Measurements from ENCODE around the gene ACYP2. TPM values are rescaled to one million over a fixed set of nuclear protein-coding genes. Genes with fewer than 3 reads are reported as not detected.
A peak's percentile ranks its signal among the peaks of the same experiment; 100 is the strongest.

The ACYP2 gene
- total RNA-seq, 1 donor from 2014 or later: 14.9 TPM

DNA sequence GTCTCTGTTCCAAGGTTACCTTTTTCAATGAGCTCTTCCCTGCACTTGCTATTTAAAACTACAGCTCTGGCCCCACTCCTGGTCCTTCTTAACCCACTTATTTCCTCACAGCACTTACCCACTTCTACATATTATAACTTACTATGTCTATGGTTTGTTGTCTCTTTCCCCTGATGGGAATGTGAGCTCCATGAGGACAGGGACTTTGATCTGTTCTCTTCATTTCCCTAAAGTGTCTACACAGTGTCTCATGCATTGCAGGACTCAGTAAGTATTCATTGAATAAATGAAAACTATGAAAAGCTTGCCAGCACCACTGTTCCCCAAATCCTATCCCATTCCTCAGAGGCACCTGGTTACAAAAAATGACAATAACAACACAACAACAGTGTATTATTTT is 18.3 kb upstream of the ACYP2 start:
- Mint-ChIP-seq H3K27ac (peak overlapping the region; percentile 91), H3K4me3 (peak overlapping the region; percentile 39)
- no peak for ATAC-seq (ENCODE audit: low read depth)

DNA sequence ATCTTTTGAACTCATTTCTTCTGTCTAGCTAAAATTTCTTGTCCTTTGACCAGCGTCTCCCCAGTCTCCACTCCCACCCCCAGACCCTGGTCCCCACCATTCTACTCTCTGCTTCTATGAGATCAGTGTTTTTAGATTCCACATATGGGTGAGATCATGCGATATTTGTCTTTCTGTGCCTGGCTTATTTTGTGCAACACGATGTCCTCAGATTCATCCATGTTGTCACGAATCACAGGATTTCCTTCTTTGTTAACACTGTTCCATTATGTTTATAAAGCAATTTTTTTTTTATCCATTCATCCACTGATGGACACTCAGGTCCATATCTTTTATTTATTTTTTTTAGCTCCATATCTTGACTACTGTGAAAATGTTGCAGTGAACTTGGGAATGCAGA is 16.0 kb upstream of the ACYP2 start:
- Mint-ChIP-seq H3K4me3 (peak overlapping the region; percentile 52), H3K27ac (peak overlapping the region; percentile 91), H3K36me3 (ENCODE audit: low read depth) (peaks cover 4% of the 10 kb centered on the region), H3K9me3 (peaks cover 4% of the 10 kb centered on the region), H3K4me1 (peaks cover 78% of the 10 kb centered on the region), H3K27me3 (no peaks in the 10 kb centered on the region)
- intact Hi-C loops (cut with micrococcal nuclease): loop anchor here (2.0 kb wide), 2 partner anchors 19 to 129 kb away; partner anchors contain the start of gene PSME4
- ChIA-PET POLR2A (interaction anchor here (0.7 to 3.8 kb wide), 6 partner anchors 16 to 1519 kb away, joined by 3 to 37 read pairs (median 4); partner anchors contain the start of genes ACYP2, CHAC2 and PSME4), CTCF (no interaction called here)
- ATAC-seq (ENCODE audit: low read depth): no peak
- TF ChIP-seq, protein P1, sequence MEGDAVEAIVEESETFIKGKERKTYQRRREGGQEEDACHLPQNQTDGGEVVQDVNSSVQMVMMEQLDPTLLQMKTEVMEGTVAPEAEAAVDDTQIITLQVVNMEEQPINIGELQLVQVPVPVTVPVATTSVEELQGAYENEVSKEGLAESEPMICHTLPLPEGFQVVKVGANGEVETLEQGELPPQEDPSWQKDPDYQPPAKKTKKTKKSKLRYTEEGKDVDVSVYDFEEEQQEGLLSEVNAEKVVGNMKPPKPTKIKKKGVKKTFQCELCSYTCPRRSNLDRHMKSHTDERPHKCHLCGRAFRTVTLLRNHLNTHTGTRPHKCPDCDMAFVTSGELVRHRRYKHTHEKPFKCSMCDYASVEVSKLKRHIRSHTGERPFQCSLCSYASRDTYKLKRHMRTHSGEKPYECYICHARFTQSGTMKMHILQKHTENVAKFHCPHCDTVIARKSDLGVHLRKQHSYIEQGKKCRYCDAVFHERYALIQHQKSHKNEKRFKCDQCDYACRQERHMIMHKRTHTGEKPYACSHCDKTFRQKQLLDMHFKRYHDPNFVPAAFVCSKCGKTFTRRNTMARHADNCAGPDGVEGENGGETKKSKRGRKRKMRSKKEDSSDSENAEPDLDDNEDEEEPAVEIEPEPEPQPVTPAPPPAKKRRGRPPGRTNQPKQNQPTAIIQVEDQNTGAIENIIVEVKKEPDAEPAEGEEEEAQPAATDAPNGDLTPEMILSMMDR (IDR thresholded peaks at IDR 0.05): no peak
- DNase-seq: no peak

More for the DNA sequence above, 18.3 kb upstream of the ACYP2 start:
- CTCF ChIA-PET: interaction anchor here (1.4 kb wide), 1 partner anchor 10 kb away, joined by 10 read pairs; no protein-coding TSS in a partner anchor
- DNase-seq: no peak
- POLR2A ChIA-PET: interaction anchor here (0.6 to 3.8 kb wide), 5 partner anchors 19 to 608 kb away, joined by 3 to 37 read pairs (median 4); partner anchors contain the start of genes ACYP2 and PSME4
- Mint-ChIP-seq H3K27me3 (no peaks in the 10 kb centered on the region), H3K9me3 (peaks cover 6% of the 10 kb centered on the region), H3K4me1 (peaks cover 79% of the 10 kb centered on the region), H3K36me3 (ENCODE audit: low read depth) (peaks cover 4% of the 10 kb centered on the region)
- intact Hi-C loops (cut with micrococcal nuclease): no loop called here
- TF ChIP-seq, protein P1 (IDR thresholded peaks at IDR 0.05): no peak

- POLR2A ChIA-PET: interaction anchor here (0.6 to 3.8 kb wide), 12 partner anchors 10 to 1518 kb away, joined by 3 to 37 read pairs (median 4); partner anchors contain the start of genes ACYP2 and PSME4
- Mint-ChIP-seq H3K36me3 (ENCODE audit: low read depth) (peaks cover 4% of the 10 kb centered on the region), H3K27me3 (no peaks in the 10 kb centered on the region), H3K9me3 (peaks cover 4% of the 10 kb centered on the region), H3K4me1 (peaks cover 81% of the 10 kb centered on the region), H3K4me3 (peak overlapping the region; percentile 52), H3K27ac (peak overlapping the region; percentile 91)
- CTCF ChIA-PET: no interaction called here
- intact Hi-C loops (cut with micrococcal nuclease): loop anchor here (1.0 to 5.0 kb wide), 9 partner anchors 19 to 1517 kb away; partner anchors contain the start of genes CHAC2, EML6, PPP4R3B and PSME4
- DNase-seq (peak; percentile 45), ATAC-seq (ENCODE audit: low read depth) (peak; percentile 75)
- TF ChIP-seq, protein P1 (IDR thresholded peaks at IDR 0.05): no peak
Observed at GRCh38 chr2:54099829-54100585, 15.4 kb upstream of the ACYP2 start.

DNA sequence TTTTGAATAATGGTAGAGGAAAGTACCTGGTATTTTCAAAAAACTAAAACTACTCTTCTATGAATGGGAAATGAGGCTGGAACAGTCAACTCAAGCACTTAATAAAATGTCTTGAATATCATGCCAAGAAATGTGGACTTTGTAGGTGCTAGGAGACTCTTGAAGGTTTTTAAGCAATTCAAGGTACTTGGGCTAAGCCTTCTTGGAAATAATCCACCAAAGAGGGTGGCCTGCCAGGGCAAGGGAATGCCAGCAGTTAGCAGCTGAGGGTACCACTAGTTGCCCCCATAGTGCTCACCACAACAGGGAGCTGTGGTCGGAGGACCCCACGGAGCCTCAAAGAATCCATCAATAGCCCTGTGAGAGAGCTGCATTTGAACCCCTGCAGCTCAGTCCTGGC is 14.6 kb upstream of the ACYP2 start:
- peaks cover 4% of the 10 kb centered on the region for H3K36me3 Mint-ChIP-seq (ENCODE audit: low read depth)
- no peak for DNase-seq
- peak overlapping the region; percentile 91 for H3K27ac Mint-ChIP-seq
- peaks cover 81% of the 10 kb centered on the region for H3K4me1 Mint-ChIP-seq
- ChIA-PET POLR2A (interaction anchor here (0.6 to 3.8 kb wide), 13 partner anchors 10 to 606 kb away, joined by 3 to 37 read pairs (median 5); partner anchors contain the start of genes ACYP2 and PSME4), CTCF (no interaction called here)
- H3K9me3 Mint-ChIP-seq: peaks cover 4% of the 10 kb centered on the region
- intact Hi-C loops (cut with micrococcal nuclease): loop anchor here (1.0 to 5.0 kb wide), 7 partner anchors 46 to 1517 kb away; partner anchors contain the start of genes CHAC2, EML6 and PPP4R3B
- H3K4me3 Mint-ChIP-seq: peak overlapping the region; percentile 52
- no peaks in the 10 kb centered on the region for H3K27me3 Mint-ChIP-seq
- TF ChIP-seq, protein P1 (IDR thresholded peaks at IDR 0.05): no peak
- ATAC-seq (ENCODE audit: low read depth): no peak

Measured in activated B cell treated with CpG ODN at 0.5 μM for 24 hours (primary cell).